Chondrocyte (in vitro differentiated cells): Measurements from ENCODE around the gene MSL2. TPM values are rescaled to one million over a fixed set of nuclear protein-coding genes. Genes with fewer than 3 reads are reported as not detected.
"Not testable (repeated sequence)": the region's sequence is repeated elsewhere in the genome, so short reads cannot be mapped to it uniquely, and the experiment has no call there.

Experiments
- DNase-seq: peaks from one replicate; pipeline ENCODE4 v3.0.0; 2021; ENCODE audit warnings: mixed read lengths, low spot score
- H3K27ac Mint-ChIP-seq: one replicate; pipeline ENCODE4 v1.8.0; 2021; ENCODE audit warnings: mild to moderate bottlenecking, moderate library complexity, mixed read lengths; ENCODE audit not compliant: unreplicated experiment
- H3K27me3 Mint-ChIP-seq: 2 replicates; pipeline ENCODE4 v1.8.0; 2021; ENCODE audit warnings: low read depth, mixed read lengths
- H3K36me3 Mint-ChIP-seq: 2 replicates; pipeline ENCODE4 v1.8.0; 2021; ENCODE audit warnings: low read depth, mixed read lengths
- H3K4me1 Mint-ChIP-seq: 2 replicates; pipeline ENCODE4 v1.8.0; 2021; ENCODE audit warnings: low read depth, mild to moderate bottlenecking, mixed read lengths
- H3K4me3 Mint-ChIP-seq: one replicate; pipeline ENCODE4 v1.8.0; 2021; ENCODE audit warnings: mild to moderate bottlenecking, moderate library complexity, mixed read lengths; ENCODE audit not compliant: unreplicated experiment
- H3K9me3 Mint-ChIP-seq: 2 replicates; pipeline ENCODE4 v1.8.0; 2021; ENCODE audit warnings: low read depth, mixed read lengths
- total RNA-seq: library from RNA; stranded (reverse); gene quantifications from 3 replicates; pipeline ENCODE4 v1.2.1, GENCODE V29; 2021
- TF ChIP-seq, protein P1 (sequence below): fragments of 200-600 bp; sonication (generic); IDR thresholded peaks from 2 replicates; pipeline ENCODE4 v1.5.0; 2021; ENCODE audit warnings: antibody characterized with exemption, mild to moderate bottlenecking, moderate library complexity

Gene MSL2
- total RNA-seq, 1 donor from 2014 or later: 21.1 TPM

DNA sequence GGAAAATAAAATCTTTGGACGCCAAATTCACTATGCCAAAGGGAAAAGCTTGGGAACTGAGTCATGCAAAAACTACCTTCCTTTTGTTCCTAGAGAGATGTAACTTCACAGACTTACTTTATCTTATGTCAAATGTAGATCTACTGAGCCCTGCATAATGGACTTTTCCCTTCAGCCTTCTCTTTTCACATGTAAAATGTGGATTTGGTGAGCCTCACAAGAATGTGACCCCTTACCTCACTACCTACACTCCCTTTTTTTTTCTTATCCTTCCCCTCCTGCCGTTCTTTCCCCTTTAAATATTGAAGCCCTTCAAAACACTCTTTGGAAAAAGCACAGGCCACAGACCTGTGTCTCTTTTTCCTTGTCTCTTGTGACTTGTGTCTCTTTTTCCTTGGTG, 40.0 kb upstream of the MSL2 start:
- H3K27ac Mint-ChIP-seq: no peak overlapping the region
- TF ChIP-seq, protein P1, sequence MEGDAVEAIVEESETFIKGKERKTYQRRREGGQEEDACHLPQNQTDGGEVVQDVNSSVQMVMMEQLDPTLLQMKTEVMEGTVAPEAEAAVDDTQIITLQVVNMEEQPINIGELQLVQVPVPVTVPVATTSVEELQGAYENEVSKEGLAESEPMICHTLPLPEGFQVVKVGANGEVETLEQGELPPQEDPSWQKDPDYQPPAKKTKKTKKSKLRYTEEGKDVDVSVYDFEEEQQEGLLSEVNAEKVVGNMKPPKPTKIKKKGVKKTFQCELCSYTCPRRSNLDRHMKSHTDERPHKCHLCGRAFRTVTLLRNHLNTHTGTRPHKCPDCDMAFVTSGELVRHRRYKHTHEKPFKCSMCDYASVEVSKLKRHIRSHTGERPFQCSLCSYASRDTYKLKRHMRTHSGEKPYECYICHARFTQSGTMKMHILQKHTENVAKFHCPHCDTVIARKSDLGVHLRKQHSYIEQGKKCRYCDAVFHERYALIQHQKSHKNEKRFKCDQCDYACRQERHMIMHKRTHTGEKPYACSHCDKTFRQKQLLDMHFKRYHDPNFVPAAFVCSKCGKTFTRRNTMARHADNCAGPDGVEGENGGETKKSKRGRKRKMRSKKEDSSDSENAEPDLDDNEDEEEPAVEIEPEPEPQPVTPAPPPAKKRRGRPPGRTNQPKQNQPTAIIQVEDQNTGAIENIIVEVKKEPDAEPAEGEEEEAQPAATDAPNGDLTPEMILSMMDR: no peak
- no peaks in the 10 kb centered on the region for H3K36me3 Mint-ChIP-seq
- H3K9me3 Mint-ChIP-seq: no peaks in the 10 kb centered on the region
- no peak overlapping the region for H3K4me3 Mint-ChIP-seq
- H3K27me3 Mint-ChIP-seq: no peaks in the 10 kb centered on the region
- H3K4me1 Mint-ChIP-seq: no peaks in the 10 kb centered on the region
- no peak for DNase-seq

DNA sequence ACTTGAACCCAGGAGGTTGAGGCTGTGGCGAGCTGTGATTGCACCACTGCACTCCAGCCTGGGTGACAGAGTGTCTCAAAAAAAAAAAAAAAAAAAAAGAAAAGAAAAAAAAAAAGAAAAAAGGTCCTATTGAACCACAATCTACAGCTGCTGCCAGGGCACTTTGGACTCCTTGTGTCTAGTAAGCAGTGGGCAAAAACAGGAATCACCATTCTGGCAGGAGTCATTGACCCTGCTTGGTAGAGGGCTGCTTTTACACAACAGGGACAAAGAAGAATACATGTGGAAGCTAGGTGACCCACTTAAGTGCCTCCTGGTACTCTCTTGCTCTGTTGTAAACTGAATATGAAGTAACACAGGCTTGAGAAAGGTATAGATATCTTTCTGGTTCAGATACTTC, 39.4 kb upstream of the MSL2 start:
- H3K4me3 Mint-ChIP-seq: no peak overlapping the region
- no peaks in the 10 kb centered on the region for H3K27me3 Mint-ChIP-seq

DNA sequence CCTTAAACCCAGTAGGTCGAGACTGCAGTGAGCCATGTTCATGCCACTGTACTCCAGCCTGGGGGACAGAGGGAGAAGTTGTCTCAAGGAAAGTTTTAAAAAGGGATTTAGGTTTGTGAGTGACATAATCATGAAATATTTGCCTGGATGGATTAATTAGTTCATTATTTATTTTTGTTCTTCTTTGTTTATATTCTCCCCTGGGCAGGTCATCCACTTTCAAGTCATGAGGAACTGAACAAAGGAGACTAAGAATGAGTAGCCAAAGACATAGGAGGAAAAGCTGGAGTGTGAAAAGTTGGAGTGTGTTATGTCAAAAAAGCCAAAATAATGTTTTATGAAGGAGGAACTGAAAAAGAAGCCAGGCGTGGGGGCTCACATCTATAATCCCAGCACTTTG, 36.3 kb upstream of the MSL2 start:
- no peak for DNase-seq
- H3K27me3 Mint-ChIP-seq: no peaks in the 10 kb centered on the region
- TF ChIP-seq, protein P1: no peak
- H3K27ac Mint-ChIP-seq: no peak overlapping the region
- H3K36me3 Mint-ChIP-seq: no peaks in the 10 kb centered on the region
- H3K4me1 Mint-ChIP-seq: no peaks in the 10 kb centered on the region
- no peak overlapping the region for H3K4me3 Mint-ChIP-seq
- no peaks in the 10 kb centered on the region for H3K9me3 Mint-ChIP-seq

More for the DNA sequence above, 39.4 kb upstream of the MSL2 start:
- Mint-ChIP-seq H3K4me1 (no peaks in the 10 kb centered on the region), H3K27ac (no peak overlapping the region), H3K9me3 (no peaks in the 10 kb centered on the region), H3K36me3 (no peaks in the 10 kb centered on the region)
- DNase-seq: no peak
- TF ChIP-seq, protein P1: no peak

DNA sequence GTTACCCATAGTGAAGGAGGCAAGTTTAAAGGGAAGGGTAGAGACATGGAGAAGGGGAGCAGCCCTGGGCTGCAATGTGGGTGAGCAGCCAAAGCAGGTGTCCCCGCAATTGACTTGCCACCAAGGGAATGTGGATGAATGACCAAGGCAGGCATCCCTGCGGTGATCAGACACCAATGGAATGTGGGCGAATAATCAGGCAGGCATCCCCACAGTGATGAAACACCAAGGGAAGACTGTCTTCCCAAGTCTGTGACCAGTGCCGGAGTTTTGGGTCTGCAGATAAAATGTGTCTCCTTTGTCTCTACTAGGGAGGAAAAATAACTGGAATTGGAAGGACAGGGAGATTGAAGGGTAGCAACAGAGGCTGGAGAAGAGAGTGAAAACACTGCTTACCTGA, 26.6 kb upstream of the MSL2 start:
- not testable (repeated sequence) for H3K27me3 Mint-ChIP-seq, H3K4me3 Mint-ChIP-seq, H3K36me3 Mint-ChIP-seq, H3K4me1 Mint-ChIP-seq, H3K9me3 Mint-ChIP-seq, H3K27ac Mint-ChIP-seq, DNase-seq

DNA sequence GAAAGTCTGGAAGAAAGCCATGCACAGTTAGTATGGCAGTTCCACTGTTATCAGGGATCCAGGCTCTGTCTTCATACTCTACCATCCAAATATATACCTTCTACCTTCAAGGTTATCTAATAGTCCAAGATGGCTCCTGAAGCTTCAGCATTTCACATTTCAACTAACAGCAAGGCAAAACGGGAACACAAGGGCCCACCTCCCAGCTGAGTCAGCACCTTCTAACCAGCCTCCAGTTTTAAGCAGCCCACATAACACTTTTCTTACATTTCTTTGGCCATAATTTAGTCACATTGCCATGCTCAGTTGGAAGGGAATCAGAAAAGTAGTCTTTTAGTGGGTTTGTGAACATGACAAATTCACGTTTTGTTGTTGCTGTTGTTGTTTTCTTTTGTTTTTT, 15.4 kb upstream of the MSL2 start:
- TF ChIP-seq, protein P1: no peak
- no peak overlapping the region for H3K4me3 Mint-ChIP-seq
- H3K27ac Mint-ChIP-seq: no peak overlapping the region
- no peaks in the 10 kb centered on the region for H3K27me3 Mint-ChIP-seq
- no peaks in the 10 kb centered on the region for H3K36me3 Mint-ChIP-seq
- H3K9me3 Mint-ChIP-seq: no peaks in the 10 kb centered on the region
- no peak for DNase-seq
- H3K4me1 Mint-ChIP-seq: peaks cover 5% of the 10 kb centered on the region

DNA sequence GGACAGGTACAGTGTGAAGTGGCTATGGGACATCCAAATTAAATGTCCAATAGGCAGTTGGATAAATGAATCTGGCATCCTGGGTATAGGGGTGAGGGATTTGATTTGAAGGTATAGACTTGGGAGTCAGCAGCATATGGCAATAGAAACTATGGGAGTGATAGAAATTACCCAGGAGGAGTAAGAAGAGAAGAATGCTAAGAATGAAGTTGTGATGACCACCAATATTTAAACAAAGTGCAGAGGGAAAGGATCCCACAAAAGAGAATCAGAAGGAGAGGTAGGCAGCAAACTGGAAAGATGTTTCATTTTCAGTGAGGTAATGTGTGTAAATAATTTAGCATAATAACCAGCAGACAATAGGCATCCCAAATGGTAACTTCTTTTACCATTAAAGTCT, 13.8 kb upstream of the MSL2 start:
- Mint-ChIP-seq H3K4me3 (no peak overlapping the region), H3K27ac (no peak overlapping the region), H3K36me3 (no peaks in the 10 kb centered on the region), H3K27me3 (peaks cover 2% of the 10 kb centered on the region), H3K9me3 (no peaks in the 10 kb centered on the region), H3K4me1 (peaks cover 5% of the 10 kb centered on the region)
- no peak for DNase-seq
- TF ChIP-seq, protein P1: no peak
